ENCODE measurements around the gene UBE2D3.

Gene UBE2D3

DNA sequence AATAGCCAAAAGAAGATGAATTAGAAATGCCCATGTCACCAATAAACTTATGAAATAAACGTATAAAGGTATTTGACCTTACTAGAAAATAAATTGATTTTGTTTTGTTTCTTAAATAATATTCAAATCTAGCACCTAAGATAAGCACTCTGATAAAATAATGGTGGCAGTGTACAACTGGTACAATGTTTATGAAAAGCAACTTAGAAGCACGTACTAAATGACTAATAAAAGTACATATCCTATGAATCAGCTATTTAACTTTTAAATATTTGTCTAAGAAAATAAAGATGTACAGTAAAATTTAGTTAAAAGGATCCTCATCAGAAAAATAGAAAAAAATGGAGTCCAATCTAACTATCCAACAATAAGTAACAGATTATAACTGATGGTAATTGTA lies 73.3 kb downstream of the UBE2D3 start:
- no peak for DNase-seq (ENCODE audit: low spot score)

DNA sequence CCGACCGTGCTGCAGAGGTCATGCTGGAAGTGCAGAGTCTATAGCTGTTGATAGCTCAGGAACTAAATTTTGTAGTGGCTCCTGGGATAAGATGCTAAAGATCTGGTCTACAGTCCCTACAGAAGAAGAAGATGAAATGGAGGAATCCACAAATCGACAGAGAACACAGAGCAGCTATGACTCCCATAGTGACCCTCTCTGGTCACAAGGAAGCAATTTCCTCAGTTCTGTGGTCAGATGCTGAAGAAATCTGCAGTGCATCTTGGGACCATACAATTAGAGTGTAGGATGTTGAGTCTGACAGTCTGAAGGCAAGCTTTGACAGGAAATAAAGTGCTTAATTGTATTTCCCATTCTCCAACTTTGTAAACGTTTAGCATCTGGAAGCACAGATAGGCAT lies 75.4 kb downstream of the UBE2D3 start:
- DNase-seq (ENCODE audit: low spot score) = no peak
